ENCODE data around the gene TMCO1.
A peak's percentile ranks its signal among the peaks of the same experiment; 100 is the strongest.
"Not testable (repeated sequence)": the region's sequence is repeated elsewhere in the genome, so short reads cannot be mapped to it uniquely, and the experiment has no call there.

TMCO1 gene

DNA sequence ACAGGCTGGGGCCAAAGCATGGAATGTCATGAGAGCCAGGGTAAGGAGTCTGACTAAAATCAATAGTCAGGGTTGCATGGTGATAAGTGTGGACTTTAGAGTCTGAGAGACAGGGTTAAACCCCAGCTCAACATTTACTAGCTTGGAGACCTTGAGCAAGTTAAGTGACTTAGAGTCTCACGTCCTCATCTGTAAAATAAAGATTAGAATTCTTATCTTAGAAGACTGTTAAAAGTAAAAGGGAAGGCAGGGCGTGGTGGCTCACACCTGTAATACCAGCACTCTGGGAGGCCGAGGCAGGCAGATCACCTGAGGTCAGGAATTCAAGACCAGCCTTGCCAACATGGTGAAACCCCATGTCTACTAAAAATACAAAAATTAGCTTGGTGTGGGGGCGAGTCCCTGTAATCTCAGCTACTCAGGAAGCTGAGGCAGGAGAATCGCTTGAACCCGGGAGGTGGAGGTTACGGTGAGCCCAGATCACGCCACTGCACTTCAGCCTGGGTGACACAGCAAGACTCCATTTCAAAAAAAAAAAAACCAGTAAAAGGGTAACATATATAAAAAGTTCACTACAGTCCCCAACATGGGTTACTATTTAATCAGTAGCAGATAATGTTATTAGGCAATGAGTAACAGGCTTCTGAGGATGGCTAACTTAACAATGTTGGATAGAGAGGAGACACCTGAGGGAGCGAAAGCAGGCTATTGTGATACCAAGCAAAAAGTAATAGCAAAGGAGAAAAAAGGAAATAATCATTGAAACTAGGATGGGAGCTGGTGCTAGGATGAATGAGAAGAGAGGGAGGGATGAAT is 20.8 kb downstream of the TMCO1 start:
- no peak for DNase-seq (ENCODE audit: low spot score)

DNA sequence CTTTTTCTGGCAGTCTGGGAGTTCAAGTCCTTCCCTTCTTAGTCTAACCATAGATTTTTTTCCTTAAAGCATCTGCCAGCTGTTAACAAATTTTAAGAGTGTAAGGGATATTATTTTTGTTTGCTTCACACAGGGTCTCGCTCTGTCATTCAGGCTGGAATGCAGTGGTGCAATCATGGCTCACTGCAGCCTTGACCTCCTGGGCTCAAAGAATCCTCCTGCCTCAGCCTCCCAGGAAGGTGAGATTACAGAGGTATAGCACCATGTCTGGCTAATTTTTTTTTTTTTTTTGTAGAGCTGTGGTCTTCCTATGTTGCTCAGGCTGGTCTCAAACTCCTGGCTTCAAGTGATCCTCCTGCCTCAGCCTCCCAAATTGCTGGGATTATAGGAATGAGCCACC is 23.8 kb downstream of the TMCO1 start:
- DNase-seq (ENCODE audit: low spot score): not testable (repeated sequence)

DNA sequence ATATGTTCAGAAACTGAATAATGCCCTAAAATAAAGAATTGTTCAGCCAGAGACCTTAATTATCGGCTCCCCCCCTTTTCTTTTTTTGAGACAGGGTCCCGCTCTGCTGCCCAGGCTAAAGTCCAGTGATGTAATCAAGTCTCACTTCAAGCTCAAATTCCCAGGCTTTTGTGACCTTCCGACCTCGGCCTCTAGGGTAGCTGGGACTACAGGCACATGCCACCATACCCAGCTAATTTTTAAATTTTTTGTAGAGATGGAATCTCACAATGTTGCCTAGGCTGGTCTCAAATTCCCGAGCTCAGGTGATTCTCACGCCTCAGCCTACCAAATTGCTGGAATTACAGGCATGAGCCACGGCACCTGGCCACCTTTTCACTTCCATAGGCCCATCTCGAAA is 26.5 kb downstream of the TMCO1 start:
- DNase-seq (ENCODE audit: low spot score): no peak

DNA sequence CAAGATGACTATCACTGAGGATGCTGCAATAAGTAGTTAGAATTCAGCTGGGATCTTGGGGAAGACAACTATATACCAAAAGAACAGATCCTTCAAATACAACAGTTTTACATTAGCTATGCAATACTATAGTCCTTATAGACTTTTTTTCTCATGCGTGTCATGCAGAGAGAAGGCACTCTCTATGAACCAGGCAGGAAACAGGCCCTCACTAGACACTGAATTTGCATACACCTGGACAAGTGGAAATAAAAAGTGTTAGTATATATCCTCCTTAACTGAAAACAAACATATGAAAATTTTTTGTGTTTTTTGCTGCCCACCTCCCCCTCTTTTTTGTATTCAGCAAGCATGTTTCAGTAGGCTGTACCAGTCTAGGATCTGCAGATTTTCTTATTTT is 29.9 kb downstream of the TMCO1 start:
- no peak for DNase-seq (ENCODE audit: low spot score)

DNA sequence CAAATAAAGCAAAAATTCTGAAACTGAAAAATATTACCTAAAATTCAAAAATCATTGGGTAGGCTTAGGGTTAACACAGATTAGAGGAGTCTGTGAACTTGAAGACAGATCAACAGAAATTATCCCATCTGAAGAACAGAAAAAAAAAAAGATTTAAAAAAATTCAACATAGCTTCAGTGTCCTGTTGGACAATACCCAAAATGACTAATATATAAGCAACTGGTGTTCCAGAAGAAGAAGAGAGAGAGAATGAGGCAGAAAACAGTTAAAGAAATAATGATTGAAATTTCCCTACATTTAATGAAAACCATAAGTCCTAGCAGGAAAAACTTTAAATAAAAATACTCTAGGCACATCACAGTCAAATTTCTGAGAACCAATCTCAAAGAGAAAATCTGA is 31.5 kb downstream of the TMCO1 start:
- DNase-seq (ENCODE audit: low spot score): no peak

DNA sequence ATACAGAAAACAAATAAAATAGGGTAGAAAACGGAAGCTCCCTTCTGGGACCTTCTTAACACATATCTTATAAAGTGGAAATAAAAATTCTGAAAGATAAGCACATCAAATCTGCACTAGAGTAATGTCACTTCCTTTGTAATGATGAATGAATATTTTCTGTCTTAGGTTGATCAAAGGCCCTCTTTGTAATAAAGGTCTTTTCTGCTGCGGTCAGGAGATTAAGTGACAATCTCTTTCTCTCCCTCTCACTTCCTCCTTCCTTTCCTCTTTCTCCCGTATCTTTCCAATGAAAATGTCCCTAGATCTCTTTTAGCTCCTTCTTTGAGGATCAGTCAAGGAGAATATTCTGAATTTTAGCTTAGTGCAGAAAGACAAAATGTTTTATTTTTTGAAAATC is 33.8 kb downstream of the TMCO1 start:
- DNase-seq (ENCODE audit: low spot score): no peak

DNA sequence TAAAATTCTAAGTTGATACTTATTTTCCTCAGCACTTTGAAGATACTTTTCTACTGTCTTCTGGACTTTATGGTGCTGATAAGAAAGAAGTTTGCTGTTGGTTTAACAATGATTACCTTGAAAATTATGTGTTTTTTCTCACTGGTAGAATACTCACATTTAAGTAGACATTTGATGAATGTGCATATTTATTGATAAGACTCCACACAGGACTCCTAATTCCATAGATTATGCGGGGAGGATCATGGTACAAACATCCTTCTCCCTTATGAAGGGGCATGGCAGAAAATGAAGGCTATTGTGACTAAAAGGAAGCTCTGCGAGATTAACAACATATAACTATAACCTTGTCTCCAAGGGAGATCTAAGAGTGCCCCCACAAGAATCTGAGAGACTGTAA is 41.8 kb downstream of the TMCO1 start:
- DNase-seq (ENCODE audit: low spot score): no peak

DNA sequence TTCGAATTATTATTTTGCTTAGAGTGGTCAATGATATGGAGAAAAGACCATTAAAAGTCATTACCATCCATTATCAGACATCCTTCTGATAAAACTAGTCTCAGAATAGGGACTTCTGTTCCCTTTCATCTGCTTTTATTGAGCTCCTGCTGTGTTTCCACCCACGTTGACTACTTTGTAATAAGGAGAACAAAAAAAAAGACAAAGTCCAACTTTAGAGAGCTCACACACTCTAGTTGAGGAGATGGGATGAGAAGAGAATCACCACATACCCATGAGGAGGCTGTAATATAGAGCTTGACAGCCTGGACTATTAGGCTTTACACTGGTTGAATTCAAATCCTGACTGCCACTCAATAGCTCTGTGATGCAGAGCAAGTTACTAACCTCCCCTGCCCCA is 42.5 kb downstream of the TMCO1 start:
- no peak for DNase-seq (ENCODE audit: low spot score)

DNA sequence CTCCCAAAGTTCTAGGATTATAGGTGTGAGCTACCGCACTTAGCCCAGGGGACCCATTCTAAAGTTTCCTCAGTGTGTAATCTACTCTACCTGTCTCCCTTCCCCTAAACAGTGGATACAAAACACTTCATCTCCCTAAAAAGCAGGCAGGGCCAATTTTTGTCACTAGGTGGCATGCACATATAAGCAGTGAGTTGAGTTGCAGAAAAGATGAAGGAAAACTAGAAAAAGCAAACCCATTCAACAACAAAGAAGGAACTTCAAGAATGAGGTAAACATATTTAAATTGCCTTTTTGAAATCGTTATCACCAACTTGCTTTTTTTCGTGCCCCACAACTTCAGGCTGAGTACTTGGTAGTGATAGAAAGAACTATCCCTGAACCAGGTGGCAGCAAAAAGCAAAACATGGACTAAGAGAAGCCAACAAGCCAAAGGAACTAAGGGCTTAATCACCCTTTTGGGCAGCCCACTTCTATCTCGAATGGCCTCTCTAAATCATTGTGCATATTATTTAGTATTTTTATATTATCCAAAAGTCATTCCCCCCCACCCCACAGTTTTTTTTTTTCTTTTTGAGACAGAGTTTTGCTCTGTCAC is 50.7 kb downstream of the TMCO1 start:
- peak; percentile 73 for DNase-seq (ENCODE audit: low spot score)

DNA sequence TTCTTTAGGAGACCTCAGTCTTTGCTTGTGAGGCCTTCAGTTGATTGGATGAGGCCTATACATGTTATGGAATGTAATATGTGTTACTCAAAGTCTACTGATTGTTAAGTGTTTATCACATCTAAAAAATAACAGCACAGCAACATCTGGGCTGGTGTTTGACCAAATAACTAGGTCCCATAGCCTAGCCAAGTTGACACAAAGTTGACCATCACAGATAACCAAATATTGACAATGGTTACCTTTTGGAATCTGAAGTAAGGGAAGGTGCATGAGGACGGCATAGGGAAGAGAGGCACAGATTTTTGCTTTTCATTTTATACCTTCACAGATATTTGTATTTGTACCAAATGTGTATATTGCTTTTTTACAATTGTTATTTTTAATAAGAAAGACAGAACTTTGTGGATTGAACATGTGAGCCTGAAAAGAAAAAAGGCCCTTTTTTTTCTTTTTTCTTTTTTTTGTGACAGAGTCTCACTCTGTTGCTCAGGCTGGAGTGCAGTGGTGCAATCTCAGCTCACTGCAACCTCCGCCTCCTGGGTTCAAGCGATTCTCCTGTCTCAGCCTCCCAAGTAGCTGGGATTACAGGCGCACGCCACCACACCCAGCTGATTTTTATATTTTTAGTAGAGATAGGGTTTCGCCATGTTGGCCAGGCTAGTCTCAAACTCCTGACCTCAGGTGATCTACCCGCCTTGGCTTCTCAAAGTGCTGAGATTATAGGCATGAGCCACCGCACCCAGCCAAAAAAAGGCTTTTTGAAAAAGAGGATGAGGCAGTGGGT is 52.2 kb downstream of the TMCO1 start:
- DNase-seq (ENCODE audit: low spot score): not testable (repeated sequence)

DNA sequence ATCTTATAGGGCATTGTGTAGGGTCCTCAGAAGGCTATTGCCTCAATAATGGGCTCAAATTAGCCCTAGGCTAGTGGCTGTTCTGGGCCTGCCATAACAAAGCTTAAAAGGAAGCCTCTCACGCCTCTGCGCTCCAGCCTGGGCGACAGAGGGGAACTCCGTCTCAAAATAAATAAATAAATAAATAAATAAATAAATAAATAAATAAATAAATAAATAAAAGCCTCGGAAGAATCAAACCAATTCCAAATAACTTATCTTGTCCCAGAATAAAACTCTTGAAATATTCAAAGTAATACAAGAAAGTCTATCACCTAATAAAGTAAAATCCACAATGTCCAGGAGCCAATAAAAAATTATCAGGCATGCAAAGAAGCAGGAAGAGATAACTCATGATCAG is 55.9 kb downstream of the TMCO1 start:
- no peak for DNase-seq (ENCODE audit: low spot score)

DNA sequence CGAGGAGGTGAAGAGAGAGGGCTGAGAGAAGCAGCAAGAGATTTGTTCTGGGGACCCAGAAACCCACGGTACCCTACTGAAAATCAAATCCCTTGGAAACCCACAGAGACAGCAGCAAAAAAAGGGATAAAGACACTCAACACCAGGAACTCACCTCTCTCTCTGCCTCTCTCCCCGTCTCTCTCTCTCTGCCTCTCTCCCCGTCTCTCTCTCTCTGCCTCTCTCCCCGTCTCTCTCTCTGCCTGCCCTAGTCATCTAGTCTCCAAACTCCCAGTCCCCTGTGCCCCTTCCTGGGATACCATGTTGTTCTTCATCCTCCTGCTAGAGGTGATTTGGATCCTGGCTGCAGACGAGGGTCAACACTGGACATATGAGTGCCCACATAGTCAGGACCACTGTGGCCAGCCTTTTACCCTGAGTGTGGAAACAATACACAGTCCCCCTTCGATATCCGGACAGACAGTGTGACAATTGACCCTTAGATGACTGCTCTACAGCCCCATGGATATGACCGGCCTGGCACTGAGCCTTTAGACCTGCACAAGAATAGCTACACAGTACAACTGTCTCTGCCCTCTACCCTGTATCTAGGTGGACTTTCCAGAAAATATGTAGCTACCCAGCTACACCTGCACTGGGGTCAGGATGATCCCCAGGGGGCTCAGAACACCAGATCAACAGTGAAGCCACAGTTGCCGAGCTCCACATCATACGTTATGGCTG is 60.5 kb downstream of the TMCO1 start:
- DNase-seq (ENCODE audit: low spot score): no peak

DNA sequence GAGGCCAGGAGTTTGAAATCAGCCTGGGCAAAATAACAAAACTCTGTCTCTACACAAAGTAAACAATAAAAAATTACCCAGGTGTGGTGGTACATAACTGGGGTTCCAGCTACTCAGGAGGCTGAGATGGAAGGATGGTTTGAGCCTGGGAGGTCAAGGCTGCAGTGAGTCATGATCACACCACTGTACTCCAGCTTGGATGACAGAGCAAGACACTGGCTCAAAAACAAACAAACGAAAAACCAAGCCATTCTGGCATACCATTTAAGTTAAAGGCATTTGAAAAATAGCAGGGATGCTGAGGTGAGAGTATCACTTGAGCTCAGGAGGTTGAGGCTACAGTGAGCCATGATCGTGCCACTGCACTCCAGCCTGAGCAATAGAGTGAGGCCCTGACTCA is 65.0 kb downstream of the TMCO1 start:
- DNase-seq (ENCODE audit: low spot score): no peak

DNA sequence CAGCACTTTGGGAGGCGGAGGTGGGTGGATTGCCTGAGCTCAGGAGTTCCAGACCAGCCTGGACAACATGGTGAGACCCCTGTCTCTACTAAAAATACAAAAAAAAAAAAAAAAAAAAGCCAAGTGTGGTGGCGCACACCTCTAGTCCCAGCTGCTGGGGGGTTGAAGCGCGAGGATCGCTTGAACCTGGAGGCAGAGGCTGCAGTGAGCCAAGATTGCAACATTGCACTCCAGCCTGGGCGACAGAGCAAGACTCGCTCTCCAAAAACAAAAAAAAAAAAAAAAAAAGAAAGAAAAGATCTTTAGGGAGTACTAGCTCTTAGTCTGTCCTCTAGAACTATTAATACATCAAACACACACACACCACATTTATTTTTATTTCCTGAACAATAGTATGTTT is 66.7 kb downstream of the TMCO1 start:
- DNase-seq (ENCODE audit: low spot score): not testable (repeated sequence)

DNA sequence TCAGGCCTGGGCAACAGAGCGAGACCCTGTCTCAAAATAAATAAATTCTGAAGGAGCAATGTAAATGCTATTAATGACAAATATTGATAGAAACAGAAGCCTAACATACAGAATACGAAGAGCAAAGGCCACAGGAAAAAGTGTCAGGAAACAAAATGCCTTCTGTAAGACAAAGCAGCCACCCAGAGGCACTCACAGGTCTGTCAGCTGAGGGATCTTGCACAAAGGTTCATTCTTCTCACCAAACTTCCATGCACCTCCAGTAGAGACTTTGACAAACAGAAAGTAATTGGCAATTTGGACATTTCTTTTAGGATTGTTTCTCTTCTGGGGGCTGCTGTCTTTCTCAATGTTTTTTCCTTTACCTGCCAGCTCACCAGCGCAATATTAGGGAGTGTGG is 69.1 kb downstream of the TMCO1 start:
- DNase-seq (ENCODE audit: low spot score): no peak

DNA sequence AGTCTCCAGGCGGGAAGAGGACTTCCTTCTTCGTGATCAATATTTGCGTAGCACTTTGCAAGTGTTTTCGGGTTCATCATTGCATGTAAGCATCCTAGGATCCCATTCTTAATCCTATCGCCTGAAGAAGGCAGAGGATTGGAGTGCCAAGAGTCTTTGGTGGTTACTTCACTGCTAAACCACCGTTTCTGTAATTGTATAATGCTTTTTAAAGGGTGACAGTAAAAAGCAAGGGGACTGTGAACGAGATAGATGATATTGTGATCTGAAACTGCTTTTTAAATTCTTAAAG is 70.0 kb downstream of the TMCO1 start:
- DNase-seq (ENCODE audit: low spot score): no peak

DNA sequence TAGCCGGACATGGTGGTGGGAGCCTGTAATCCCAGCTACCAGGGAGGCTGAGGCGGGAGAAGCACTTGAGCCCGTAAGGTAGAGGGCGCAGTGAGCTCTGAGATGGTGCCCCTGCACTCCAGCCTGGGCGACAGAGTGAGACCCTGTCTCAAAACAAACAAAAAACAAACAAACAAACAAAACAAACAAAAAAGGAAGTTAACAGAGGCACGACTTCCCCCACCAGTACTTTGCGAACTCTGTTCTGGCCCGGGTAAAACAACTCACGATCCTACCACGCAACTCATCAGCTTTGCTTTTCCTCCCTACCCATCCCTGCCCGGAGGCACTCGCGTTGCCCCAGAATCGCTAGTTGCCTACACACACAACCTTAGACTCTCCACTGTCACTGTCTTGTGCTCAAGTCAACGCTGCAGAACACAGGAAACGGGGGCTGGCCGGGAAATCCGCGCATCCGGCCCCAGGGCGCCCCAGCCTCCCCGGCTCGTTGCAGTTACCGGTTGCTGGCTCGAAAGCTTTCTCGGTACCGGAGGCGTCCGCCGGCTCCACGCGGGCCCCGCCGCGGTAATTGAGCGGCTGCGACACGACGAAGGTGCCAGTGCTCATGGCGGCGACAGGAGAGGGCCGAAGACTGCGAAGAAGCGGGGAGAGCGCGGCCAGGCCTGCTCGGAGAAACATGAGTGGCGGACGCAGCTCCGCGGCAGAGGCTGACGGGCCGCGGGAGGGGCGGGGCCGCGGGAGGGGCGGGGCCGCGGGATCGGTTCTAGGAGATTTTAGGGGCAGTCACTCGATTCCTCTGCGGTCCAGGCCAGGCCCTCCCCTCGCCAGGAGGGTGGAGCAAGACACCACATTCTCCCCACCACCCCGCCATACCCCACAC is 70.5 kb downstream of the TMCO1 start, which contains the start of gene ALDH9A1:
Gene ALDH9A1, minus strand, starts transcription at position 682 of the 880 bp plus-strand sequence. Its CDS starts 4 bp downstream, at position 678.
- DNase-seq (ENCODE audit: low spot score): peak; percentile 93

DNA sequence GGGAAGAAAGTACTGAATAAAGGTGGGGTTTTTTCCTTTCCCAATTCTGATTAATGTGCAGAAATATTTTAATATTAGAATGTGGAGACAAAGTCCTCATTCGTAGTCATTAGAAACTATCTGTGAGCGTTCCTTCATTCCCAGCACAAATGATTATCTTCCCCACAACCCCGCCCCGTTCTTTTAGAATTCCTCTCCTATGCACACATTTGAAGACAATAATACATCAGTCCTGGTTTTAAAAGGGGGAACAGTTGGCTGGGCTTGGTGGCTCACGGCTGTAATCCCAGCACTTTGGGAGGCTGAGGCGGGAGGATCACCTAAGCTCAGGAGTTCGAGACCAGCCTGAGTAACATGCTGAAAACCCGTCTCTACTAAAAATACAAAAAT is 71.2 kb downstream of the TMCO1 start:
- DNase-seq (ENCODE audit: low spot score): no peak

DNA sequence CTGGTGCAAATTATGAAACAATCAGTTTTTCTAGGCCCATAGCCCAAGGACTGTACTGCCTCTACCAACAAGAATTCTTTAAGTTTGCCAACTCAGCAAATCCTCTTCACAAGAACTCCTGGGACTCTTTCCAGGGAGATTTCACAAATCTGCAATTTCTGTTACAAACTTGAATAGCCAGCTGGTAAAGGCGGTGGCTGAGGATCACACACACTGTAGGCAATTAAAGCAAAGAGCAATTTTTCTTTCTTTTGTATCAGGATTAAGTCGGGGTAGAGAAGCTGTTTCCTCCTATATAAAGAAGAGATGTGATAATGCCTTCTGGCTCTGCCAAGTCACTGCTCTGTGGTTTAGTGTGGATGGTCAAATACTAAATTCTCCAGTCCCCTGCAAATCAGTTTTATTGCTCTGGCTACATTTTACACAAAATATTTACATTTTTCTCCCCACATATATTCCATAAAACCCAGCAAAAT is 72.0 kb downstream of the TMCO1 start:
- DNase-seq (ENCODE audit: low spot score): peak; percentile 37

DNA sequence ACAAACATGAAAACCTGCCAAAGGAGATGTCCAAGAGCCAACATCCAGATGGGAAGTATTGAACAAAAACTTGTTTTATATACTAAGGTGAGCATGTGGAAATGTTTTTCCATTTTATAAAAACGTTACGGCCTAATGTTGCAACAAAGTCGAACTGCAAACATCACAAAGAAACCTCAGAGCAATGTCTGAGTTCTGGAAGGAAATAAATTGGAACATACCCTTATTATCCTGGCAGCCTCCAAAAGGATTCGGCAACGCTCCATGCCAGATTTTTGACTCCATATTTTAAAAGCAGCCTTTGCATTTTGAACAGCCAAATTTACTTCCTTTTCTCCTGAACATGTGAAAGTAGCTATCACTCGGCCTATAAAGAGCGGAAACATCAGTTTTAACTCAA is 73.6 kb downstream of the TMCO1 start:
- DNase-seq (ENCODE audit: low spot score): peak; percentile 5

DNA sequence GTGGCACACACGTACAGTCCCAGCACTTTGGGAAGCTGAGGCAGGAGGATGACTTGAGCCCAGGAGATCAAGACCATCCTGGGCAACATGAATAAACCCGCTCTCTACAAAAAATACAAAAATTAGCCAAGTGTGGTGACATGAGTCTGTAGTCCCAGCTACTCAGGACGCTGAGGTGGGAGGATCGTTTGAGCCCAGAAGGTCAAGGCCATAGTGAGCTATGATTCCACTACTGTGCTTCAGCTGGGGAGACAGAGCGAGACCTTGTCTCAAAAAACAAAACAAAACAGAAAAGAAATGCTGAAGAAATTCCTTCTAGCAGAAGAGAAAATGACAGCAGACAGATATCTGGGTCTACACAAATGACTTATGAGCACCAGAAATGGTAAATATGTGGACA is 80.6 kb downstream of the TMCO1 start:
- DNase-seq (ENCODE audit: low spot score): no peak

All from cerebellar cortex (tissue), 1 donor.